Progenitor cell of endocrine pancreas (in vitro differentiated cells): ENCODE measurements around the gene SERHL2. TPM values are rescaled to one million over a fixed set of nuclear protein-coding genes. Genes with fewer than 3 reads are reported as not detected.
"Not testable (repeated sequence)": the region's sequence is repeated elsewhere in the genome, so short reads cannot be mapped to it uniquely, and the experiment has no call there.

ENCODE experiments used
- DNase-seq: peaks from one replicate; pipeline ENCODE4 v3.0.0; 2021; ENCODE audit warnings: low spot score; ENCODE audit not compliant: unreplicated experiment
- H3K27ac Mint-ChIP-seq: 2 replicates; pipeline ENCODE4 v1.8.0; 2021; ENCODE audit warnings: mild to moderate bottlenecking, moderate library complexity, mixed read lengths
- H3K27me3 Mint-ChIP-seq: 2 replicates; pipeline ENCODE4 v1.8.0; 2021; ENCODE audit warnings: mixed read lengths
- H3K36me3 Mint-ChIP-seq: 2 replicates; pipeline ENCODE4 v1.8.0; 2022; ENCODE audit warnings: mixed read lengths; ENCODE audit not compliant: insufficient read depth
- H3K4me1 Mint-ChIP-seq: 2 replicates; pipeline ENCODE4 v1.8.0; 2021; ENCODE audit warnings: low read depth, mixed read lengths
- H3K4me3 Mint-ChIP-seq: 2 replicates; pipeline ENCODE4 v1.8.0; 2021; ENCODE audit warnings: low read depth, mild to moderate bottlenecking, moderate library complexity, mixed read lengths
- H3K9me3 Mint-ChIP-seq: 2 replicates; pipeline ENCODE4 v1.8.0; 2021; ENCODE audit warnings: low read depth, mixed read lengths
- CTCF ChIP-seq: fragments of 200-600 bp; sonication (generic); IDR thresholded peaks from one replicate; pipeline ENCODE4 v1.5.0; 2021; ENCODE audit warnings: antibody characterized with exemption, mild to moderate bottlenecking; ENCODE audit not compliant: unreplicated experiment
- total RNA-seq: library from RNA; stranded (reverse); gene quantifications from 2 replicates; pipeline ENCODE4 v1.2.1, GENCODE V29; 2021

SERHL2 gene
- total RNA-seq, 1 donor from 2014 or later, result 0.69 TPM

GRCh38 chr22:42575996-42576574 lies 22.3 kb downstream of the SERHL2 start:
- not testable (repeated sequence) for H3K4me3 Mint-ChIP-seq, H3K27ac Mint-ChIP-seq, H3K36me3 Mint-ChIP-seq, H3K4me1 Mint-ChIP-seq, DNase-seq, H3K9me3 Mint-ChIP-seq, H3K27me3 Mint-ChIP-seq

GRCh38 chr22:42577141-42577540 lies 23.4 kb downstream of the SERHL2 start:
- H3K27ac Mint-ChIP-seq, H3K27me3 Mint-ChIP-seq, H3K4me3 Mint-ChIP-seq, DNase-seq, H3K9me3 Mint-ChIP-seq, H3K4me1 Mint-ChIP-seq, H3K36me3 Mint-ChIP-seq: not testable (repeated sequence)

- H3K27me3 Mint-ChIP-seq, result no peaks in the 10 kb centered on the region
- H3K9me3 Mint-ChIP-seq, result no peaks in the 10 kb centered on the region
- H3K4me1 Mint-ChIP-seq, result peaks cover 7% of the 10 kb centered on the region
- H3K27ac Mint-ChIP-seq, result no peak overlapping the region
- TF ChIP-seq CTCF, result no peak
- no peaks in the 10 kb centered on the region for H3K36me3 Mint-ChIP-seq
- no peak for DNase-seq
- no peak overlapping the region for H3K4me3 Mint-ChIP-seq
These were observed 24.0 kb downstream of the SERHL2 start for GRCh38 chr22:42577623-42578240.

- not testable (repeated sequence) for DNase-seq, H3K36me3 Mint-ChIP-seq
These were observed 26.3 kb downstream of the SERHL2 start for GRCh38 chr22:42580040-42580439.

GRCh38 chr22:42581194-42581761 lies 27.5 kb downstream of the SERHL2 start:
- not testable (repeated sequence) for H3K27me3 Mint-ChIP-seq, H3K36me3 Mint-ChIP-seq, H3K4me1 Mint-ChIP-seq, DNase-seq, H3K9me3 Mint-ChIP-seq
- H3K27ac Mint-ChIP-seq, result peak overlapping the region; percentile 92
- H3K4me3 Mint-ChIP-seq, result peak overlapping the region; percentile 95

More at GRCh38 chr22:42580040-42580439, 26.3 kb downstream of the SERHL2 start:
- H3K27me3 Mint-ChIP-seq, H3K9me3 Mint-ChIP-seq, H3K27ac Mint-ChIP-seq, H3K4me1 Mint-ChIP-seq: not testable (repeated sequence)
- peak overlapping the region; percentile 26 for H3K4me3 Mint-ChIP-seq

GRCh38 chr22:42581762-42582716 lies 28.3 kb downstream of the SERHL2 start:
- Mint-ChIP-seq H3K4me3 (peak overlapping the region; percentile 95), H3K4me1 (peaks cover 7% of the 10 kb centered on the region), H3K9me3 (no peaks in the 10 kb centered on the region), H3K27me3 (no peaks in the 10 kb centered on the region), H3K36me3 (peaks cover 11% of the 10 kb centered on the region), H3K27ac (peak overlapping the region; percentile 85)
- peak; percentile 58 for DNase-seq
- no peak for TF ChIP-seq CTCF

- no peak overlapping the region for H3K27ac Mint-ChIP-seq
- TF ChIP-seq CTCF, result no peak
- no peaks in the 10 kb centered on the region for H3K27me3 Mint-ChIP-seq
- H3K4me3 Mint-ChIP-seq, result peak overlapping the region; percentile 95
- peaks cover 7% of the 10 kb centered on the region for H3K4me1 Mint-ChIP-seq
- peaks cover 17% of the 10 kb centered on the region for H3K36me3 Mint-ChIP-seq
- no peak for DNase-seq
- H3K9me3 Mint-ChIP-seq, result no peaks in the 10 kb centered on the region
These were observed 29.2 kb downstream of the SERHL2 start for GRCh38 chr22:42582987-42583386.
